ENCODE results near the gene APCDD1. TPM values are rescaled to one million over a fixed set of nuclear protein-coding genes. Genes with fewer than 3 reads are reported as not detected.

APCDD1 gene
- total RNA-seq, 2 experiments from 2014 or later: not detected

DNA sequence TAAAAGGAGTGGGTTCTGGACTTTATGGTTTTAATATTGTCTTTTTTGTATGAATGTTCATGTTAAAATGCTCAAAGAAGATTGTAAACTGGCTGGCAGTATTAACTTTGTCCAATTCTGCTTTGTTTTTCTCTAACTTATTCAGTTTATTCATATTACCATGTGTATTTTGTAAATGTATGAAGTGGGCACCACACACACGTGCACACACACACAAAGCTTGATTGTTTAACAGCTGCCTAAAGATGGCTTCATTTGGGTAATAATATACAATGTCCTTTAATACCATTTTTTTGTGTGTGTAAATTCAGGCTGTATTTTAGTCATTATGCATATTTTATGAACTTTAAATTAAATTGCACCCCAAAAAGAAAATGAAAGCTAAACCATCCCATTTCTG, 11.4 kb upstream of the APCDD1 start:
- Mint-ChIP-seq H3K4me3 (no peak overlapping the region), H3K9me3 (no peaks in the 10 kb centered on the region), H3K27me3 (peaks cover 12% of the 10 kb centered on the region), H3K4me1 (no peaks in the 10 kb centered on the region), H3K36me3 (ENCODE audit: low read depth) (no peaks in the 10 kb centered on the region), H3K27ac (no peak overlapping the region)
- ChIA-PET POLR2A (no interaction called here), CTCF (no interaction called here)
- no peak for DNase-seq

DNA sequence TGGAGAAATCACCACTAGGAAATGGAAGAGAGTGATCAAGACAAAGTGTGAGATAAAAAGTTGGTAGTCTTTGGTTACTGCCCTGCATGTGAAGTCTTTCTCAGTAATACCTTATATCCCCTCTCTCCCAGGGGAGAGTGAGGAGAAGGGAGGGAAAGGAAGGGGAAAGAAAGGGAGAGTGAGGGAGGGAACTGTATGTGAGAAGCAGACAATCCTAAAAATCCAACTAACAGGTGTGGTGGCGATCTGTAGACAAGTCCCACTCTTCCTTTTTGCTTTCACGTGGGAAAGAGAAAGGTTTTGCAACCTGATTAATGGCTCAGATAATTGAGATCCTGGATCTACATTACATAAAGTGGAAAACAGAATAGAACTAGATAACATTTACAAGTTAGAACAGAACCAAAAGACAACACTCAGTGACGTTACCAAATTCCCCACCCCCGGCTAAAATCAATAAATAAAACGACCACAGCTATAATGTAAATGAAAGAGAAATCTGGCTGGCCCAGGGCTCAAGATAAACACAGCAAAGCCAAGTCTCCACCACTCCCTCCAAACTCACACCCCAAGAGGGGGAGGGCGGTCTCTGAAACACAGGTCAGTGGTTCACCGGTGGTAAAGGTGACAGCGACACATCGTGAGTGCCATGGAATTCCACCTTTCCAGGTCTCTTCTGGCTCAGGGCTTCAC, 10.0 kb upstream of the APCDD1 start:
- H3K4me1 Mint-ChIP-seq: no peaks in the 10 kb centered on the region

DNA sequence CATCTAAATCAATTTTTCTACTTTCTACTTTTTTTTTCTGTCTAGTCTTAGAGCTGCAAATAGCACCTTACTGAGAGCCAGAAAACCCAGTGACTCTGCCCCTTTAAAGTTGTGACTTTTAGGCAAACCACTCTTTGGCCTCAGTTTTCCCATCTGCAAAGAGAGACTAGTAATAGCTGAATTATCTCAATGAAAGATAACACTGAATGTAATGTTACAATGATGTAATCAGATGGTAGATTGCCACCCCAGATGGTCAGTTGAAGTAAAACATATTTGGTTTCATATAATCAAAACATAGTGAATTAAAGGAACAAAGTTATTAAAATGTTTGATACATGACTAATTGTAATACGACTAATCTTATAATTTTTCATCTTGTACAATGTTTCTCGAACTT, 5.0 kb upstream of the APCDD1 start:
- no peaks in the 10 kb centered on the region for H3K36me3 Mint-ChIP-seq (ENCODE audit: low read depth)
- CTCF ChIA-PET: no interaction called here
- DNase-seq: no peak
- no peak overlapping the region for H3K4me3 Mint-ChIP-seq
- H3K27me3 Mint-ChIP-seq: peaks cover 40% of the 10 kb centered on the region
- no peak overlapping the region for H3K27ac Mint-ChIP-seq
- POLR2A ChIA-PET: no interaction called here
- no peaks in the 10 kb centered on the region for H3K9me3 Mint-ChIP-seq
- no peaks in the 10 kb centered on the region for H3K4me1 Mint-ChIP-seq

More for the DNA sequence above, 10.0 kb upstream of the APCDD1 start:
- ChIA-PET CTCF (no interaction called here), POLR2A (no interaction called here)
- Mint-ChIP-seq H3K27me3 (peaks cover 17% of the 10 kb centered on the region), H3K27ac (no peak overlapping the region), H3K36me3 (ENCODE audit: low read depth) (no peaks in the 10 kb centered on the region), H3K9me3 (no peaks in the 10 kb centered on the region), H3K4me3 (no peak overlapping the region)
- DNase-seq: no peak

DNA sequence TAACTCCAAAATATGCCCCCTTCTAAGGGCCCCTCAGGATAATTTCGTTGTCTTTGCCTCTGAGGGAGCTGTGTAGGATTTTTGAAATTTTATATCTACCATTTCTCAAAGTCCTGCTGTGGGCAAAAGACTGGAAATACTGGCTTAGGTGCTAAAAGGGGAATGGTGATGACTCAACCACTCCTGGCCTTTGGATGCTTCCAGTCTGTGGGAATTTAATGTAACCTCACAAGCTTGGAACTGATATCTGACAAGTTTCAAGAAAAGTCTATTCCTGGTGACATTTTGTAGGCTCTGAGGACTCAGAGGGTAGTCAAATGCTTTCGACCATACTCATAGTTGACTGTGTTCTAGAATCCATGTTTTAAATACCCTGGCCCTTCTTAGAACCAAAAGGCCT, 3.4 kb upstream of the APCDD1 start:
- POLR2A ChIA-PET: no interaction called here
- Mint-ChIP-seq H3K27ac (no peak overlapping the region), H3K27me3 (peaks cover 46% of the 10 kb centered on the region), H3K36me3 (ENCODE audit: low read depth) (no peaks in the 10 kb centered on the region), H3K4me1 (peaks cover 2% of the 10 kb centered on the region), H3K9me3 (no peaks in the 10 kb centered on the region), H3K4me3 (no peak overlapping the region)
- DNase-seq: no peak
- CTCF ChIA-PET: interaction anchor here (1.2 kb wide), 1 partner anchor 61 kb away, joined by 3 read pairs; no protein-coding TSS in a partner anchor

DNA sequence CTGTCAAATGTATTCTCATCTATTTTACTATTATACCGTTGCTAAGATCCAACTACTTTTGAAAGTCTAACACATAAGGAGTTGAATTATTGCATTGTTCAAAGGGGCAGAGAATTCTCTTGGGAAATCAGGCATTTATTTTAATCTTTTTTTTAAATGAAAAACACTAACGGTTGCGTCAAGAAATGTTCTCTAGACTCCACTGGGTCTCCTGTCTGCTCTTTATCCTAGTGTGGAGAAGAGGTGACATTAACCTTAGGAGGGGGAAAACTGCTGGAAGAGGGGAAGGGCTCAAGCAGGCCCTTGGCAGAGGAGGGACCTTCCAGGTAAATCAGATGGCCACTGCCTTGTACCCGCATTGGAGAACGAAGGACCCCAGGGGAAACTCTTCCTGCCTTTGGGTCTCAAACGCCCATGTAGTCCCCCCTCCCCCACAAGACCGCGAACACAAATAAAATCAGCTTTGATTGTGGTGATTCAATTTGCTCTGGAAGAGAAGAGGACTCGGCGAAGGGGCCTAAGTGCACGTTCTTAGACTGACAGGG, 1.1 kb upstream of the APCDD1 start:
- DNase-seq: no peak
- Mint-ChIP-seq H3K4me3 (no peak overlapping the region), H3K9me3 (no peaks in the 10 kb centered on the region), H3K4me1 (peaks cover 2% of the 10 kb centered on the region), H3K36me3 (ENCODE audit: low read depth) (no peaks in the 10 kb centered on the region), H3K27ac (no peak overlapping the region), H3K27me3 (peaks cover 64% of the 10 kb centered on the region)
- ChIA-PET POLR2A (no interaction called here), CTCF (no interaction called here)

DNA sequence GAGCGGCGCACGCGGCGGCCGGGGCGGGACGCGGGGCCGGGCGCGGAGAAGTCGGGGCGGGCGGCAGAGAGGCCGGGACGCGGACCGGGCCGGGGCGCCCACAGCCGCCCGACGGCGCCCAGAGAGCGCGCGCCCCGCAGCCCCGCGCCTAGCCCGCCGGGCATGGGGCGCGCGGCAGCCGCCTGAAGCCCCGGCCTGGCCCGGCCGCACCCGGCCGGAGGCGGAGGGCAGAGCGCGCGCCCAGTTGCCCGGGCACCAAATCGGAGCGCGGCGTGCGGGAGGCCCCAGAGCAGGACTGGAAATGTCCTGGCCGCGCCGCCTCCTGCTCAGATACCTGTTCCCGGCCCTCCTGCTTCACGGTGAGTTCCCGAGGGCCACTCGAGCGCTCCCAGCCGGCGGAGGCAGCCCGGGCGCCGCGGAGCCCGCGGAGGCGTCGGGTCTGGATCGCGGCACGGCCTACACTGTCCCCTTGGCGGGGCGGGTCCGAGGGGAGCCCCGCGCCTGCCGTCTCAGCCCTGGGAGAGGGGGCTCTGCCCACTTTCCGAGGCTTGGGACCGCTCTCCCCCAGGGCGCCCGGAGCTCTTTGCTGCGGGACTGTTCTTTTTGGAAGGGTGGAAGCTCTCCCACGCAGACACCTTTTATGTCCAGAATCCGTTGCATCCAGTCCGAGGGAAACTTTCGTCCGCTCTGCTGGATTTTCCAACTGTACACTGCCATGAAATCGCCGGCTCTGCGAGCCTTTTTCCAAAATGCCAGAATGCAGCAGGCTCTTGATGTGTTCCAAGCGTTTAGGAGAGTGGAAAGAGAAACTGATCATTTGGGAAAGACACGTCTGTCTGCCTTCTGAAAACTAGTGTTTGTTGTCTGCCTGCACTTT, 484 bp downstream of the APCDD1 start:
- H3K27ac Mint-ChIP-seq: no peak overlapping the region
- no peaks in the 10 kb centered on the region for H3K9me3 Mint-ChIP-seq
- ChIA-PET POLR2A (no interaction called here), CTCF (no interaction called here)
- H3K27me3 Mint-ChIP-seq: peaks cover 68% of the 10 kb centered on the region
- H3K4me1 Mint-ChIP-seq: peaks cover 2% of the 10 kb centered on the region
- no peaks in the 10 kb centered on the region for H3K36me3 Mint-ChIP-seq (ENCODE audit: low read depth)
- DNase-seq: no peak
- H3K4me3 Mint-ChIP-seq: no peak overlapping the region

DNA sequence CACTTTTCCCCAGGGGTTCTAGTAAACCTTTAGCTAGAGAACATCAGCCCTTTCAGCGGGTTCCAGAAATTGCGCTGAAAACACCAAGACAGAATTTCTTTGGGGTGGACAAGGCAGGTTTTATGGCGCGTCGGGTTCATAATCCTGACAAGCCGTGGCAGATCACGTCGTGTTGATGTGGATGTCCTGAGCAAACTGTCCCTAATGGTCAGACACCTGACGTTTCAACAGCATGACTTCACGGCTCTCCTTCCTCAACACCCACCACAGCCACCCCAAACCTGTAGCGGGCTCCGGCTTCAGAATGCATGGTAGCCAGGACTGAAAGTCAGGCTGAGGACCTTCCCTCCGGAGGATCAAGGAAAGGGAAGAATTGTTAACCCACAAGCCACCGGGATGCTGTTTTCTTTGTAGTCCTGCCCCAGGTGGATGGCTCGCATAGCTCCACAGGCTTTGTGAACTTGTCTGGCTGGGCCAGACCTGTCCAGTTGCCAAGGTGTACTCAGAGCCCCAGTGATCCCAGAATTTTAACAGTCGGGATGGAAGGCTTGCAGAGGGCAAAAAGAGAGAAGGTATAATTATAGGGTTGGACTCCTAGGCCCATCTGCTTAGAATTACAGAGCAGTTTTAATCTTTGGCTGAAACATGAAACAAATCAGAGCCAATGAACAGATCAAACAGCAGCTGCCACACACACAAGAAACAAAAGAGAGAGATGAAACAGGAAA, 1.5 kb downstream of the APCDD1 start:
- Mint-ChIP-seq H3K27me3 (peaks cover 61% of the 10 kb centered on the region), H3K27ac (no peak overlapping the region), H3K9me3 (no peaks in the 10 kb centered on the region), H3K4me1 (peaks cover 2% of the 10 kb centered on the region), H3K36me3 (ENCODE audit: low read depth) (no peaks in the 10 kb centered on the region), H3K4me3 (no peak overlapping the region)
- no peak for DNase-seq
- POLR2A ChIA-PET: no interaction called here
- CTCF ChIA-PET: no interaction called here

DNA sequence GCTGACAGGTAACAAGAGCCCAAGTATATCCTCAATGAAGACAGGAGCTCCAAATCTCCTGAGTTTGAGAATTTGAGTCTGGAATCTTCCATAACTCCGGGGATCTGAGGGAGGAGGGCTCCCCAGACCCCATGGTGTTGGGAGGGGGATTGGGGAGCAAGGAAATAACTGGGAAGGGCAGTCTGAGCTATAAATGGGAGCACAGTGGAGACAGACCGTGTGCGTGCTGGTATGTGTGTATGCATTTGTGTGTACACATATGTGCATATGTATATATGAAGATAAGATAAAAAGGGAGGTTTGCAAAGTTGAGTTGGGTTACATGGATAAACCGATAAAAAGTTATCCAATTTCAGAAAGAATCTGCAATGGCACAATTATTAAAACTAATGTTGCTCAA, 2.3 kb downstream of the APCDD1 start:
- ChIA-PET CTCF (no interaction called here), POLR2A (no interaction called here)
- H3K4me3 Mint-ChIP-seq: no peak overlapping the region
- no peak for DNase-seq
- H3K36me3 Mint-ChIP-seq (ENCODE audit: low read depth): no peaks in the 10 kb centered on the region
- H3K4me1 Mint-ChIP-seq: peaks cover 2% of the 10 kb centered on the region
- H3K9me3 Mint-ChIP-seq: no peaks in the 10 kb centered on the region
- H3K27me3 Mint-ChIP-seq: peaks cover 57% of the 10 kb centered on the region
- no peak overlapping the region for H3K27ac Mint-ChIP-seq

DNA sequence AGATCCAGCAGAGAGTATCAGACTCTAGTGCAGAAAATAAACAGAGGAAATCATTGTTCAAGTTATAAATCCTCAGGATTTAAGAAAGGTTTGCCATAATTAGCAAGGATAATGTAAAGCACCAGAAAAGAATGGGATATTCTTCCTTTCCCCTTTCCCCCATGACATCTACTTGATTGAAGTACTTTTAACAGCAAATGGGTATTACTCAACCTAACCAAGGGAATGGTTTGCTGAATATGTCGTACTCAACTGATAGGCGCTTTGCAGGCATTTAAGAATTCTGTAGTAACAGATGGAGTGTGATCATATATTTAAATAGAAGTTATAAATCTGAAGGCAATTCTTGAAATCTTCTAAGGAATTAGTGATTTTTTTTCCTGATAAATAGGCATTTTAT, 2.7 kb downstream of the APCDD1 start:
- H3K4me1 Mint-ChIP-seq: peaks cover 2% of the 10 kb centered on the region
- no peaks in the 10 kb centered on the region for H3K9me3 Mint-ChIP-seq
- CTCF ChIA-PET: no interaction called here
- POLR2A ChIA-PET: no interaction called here
- no peak for DNase-seq
- no peaks in the 10 kb centered on the region for H3K36me3 Mint-ChIP-seq (ENCODE audit: low read depth)
- no peak overlapping the region for H3K4me3 Mint-ChIP-seq
- no peak overlapping the region for H3K27ac Mint-ChIP-seq
- peaks cover 53% of the 10 kb centered on the region for H3K27me3 Mint-ChIP-seq

DNA sequence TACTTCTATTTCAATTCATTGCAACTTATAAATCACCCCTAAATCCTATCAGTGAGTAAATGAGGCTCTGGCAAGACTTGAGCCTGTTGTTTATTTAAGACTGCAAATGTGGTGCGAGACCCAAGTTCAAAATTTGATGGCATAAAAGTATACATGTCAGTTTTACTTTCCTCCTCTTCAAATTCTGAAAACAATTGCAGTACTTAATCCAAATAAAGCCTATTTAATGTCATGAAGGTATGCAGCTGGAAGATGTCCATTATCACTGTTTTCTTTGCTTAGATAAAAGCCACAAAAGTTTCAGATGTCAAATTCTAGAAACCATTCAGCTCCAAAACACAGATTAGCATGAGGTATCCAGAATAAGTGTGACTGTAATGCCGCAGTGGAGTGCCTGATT, 3.3 kb downstream of the APCDD1 start:
- no peak overlapping the region for H3K4me3 Mint-ChIP-seq
- peaks cover 2% of the 10 kb centered on the region for H3K4me1 Mint-ChIP-seq
- ChIA-PET CTCF (no interaction called here), POLR2A (no interaction called here)
- H3K36me3 Mint-ChIP-seq (ENCODE audit: low read depth): no peaks in the 10 kb centered on the region
- no peaks in the 10 kb centered on the region for H3K9me3 Mint-ChIP-seq
- H3K27me3 Mint-ChIP-seq: peaks cover 48% of the 10 kb centered on the region
- DNase-seq: no peak
- H3K27ac Mint-ChIP-seq: no peak overlapping the region

DNA sequence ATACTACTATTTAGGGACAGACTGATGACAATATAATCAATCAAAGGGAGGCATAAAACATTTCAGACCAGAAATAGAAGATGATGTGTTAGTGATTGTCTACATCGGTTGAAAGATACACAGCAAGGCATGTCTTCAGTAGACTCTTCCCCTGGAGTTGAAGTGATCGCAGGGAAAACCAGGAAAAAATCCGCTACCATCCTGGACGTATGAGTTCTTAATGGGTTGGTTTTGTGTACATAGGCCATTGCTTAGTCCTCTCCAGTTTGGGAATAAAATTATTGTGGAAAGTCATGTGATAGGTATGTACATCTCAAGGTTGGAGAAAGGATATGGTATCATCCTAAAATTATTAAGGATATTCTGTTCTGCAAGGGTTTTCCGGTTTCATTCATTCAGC, 4.3 kb downstream of the APCDD1 start:
- H3K27me3 Mint-ChIP-seq: peaks cover 39% of the 10 kb centered on the region
- no peak for DNase-seq
- no peaks in the 10 kb centered on the region for H3K9me3 Mint-ChIP-seq
- ChIA-PET POLR2A (no interaction called here), CTCF (no interaction called here)
- no peak overlapping the region for H3K27ac Mint-ChIP-seq
- no peaks in the 10 kb centered on the region for H3K36me3 Mint-ChIP-seq (ENCODE audit: low read depth)
- peaks cover 2% of the 10 kb centered on the region for H3K4me1 Mint-ChIP-seq
- H3K4me3 Mint-ChIP-seq: no peak overlapping the region

DNA sequence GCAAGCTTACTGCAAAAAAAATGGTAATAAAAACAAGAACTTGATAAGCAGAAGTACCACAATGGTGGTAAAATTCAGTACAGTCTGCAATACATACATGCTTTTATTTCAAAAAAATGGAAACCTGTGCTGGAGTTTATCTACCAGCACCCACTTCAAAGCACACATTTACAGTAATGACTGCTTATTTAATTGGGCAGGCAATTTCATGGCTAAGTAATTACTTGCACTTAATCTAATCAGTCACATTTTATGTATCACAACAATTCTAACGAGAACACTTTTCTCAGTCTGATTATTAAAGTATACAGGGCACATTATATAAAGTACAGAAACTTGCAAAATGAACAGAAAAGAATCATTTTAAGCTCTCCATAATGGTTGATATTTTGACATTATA, 5.2 kb downstream of the APCDD1 start:
- Mint-ChIP-seq H3K27ac (no peak overlapping the region), H3K27me3 (peaks cover 38% of the 10 kb centered on the region), H3K9me3 (no peaks in the 10 kb centered on the region), H3K4me3 (no peak overlapping the region), H3K36me3 (ENCODE audit: low read depth) (no peaks in the 10 kb centered on the region), H3K4me1 (peaks cover 2% of the 10 kb centered on the region)
- CTCF ChIA-PET: no interaction called here
- POLR2A ChIA-PET: no interaction called here
- no peak for DNase-seq

DNA sequence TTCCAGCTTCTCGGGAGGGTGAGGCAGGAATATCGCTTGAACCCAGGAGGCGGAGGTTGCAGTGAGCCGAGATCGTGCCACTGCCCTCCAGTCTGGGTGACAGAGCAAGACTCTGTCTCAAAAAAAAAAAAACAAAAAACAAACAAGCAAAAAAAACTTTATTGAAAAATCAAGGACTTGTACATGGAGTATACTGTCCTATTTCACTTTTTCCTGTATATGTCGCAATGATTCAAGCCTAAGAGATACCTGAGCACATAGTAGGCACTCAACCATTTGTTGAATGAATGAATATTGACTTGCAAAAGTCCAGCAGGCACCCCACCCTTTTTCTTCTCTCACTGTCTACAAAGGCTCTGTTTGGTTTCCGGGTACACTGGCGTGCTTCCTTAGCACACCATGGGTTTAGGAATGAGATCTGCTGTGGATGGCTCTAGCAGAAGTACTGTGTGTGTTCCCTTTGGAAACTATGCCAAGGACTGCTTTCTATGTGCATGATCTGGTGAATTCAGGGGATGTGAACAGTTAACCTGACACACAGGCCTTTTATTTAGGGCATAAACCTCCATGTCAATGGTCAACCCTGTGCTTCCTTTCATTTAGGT, 6.1 kb downstream of the APCDD1 start:
- DNase-seq: no peak
- ChIA-PET POLR2A (no interaction called here), CTCF (no interaction called here)
- Mint-ChIP-seq H3K27me3 (peaks cover 36% of the 10 kb centered on the region), H3K4me1 (peaks cover under 1% of the 10 kb centered on the region), H3K36me3 (ENCODE audit: low read depth) (no peaks in the 10 kb centered on the region), H3K27ac (no peak overlapping the region), H3K4me3 (no peak overlapping the region), H3K9me3 (no peaks in the 10 kb centered on the region)

All from activated CD4-positive, alpha-beta memory T cell treated with anti-CD3 and anti-CD28 coated beads, Interleukin-2, amount 10 ng/mL, durations not matched to agents 7 days and 5 days (primary cell).